IMR-90 (cell line): ENCODE results near the gene ZFYVE21. TPM values are rescaled to one million over a fixed set of nuclear protein-coding genes. Genes with fewer than 3 reads are reported as not detected.
A peak's percentile ranks its signal among the peaks of the same experiment; 100 is the strongest.

Experiments used
- ATAC-seq: fragments of 200-7000 bp; cut with Tn5 transposase; 2 replicates; pipeline ENCODE4 v1.9.1; 2020; ENCODE audit warnings: low read depth, mild to moderate bottlenecking, moderate library complexity
- BruUV-seq: library from RNA; stranded (reverse); fragments of 400-500 nt; replicated peaks from 2 replicates; lab custom pipeline; 2021; lab: Mats Ljungman, UMichigan
- CTCF ChIA-PET: fragments of 300-600 bp; formaldehyde crosslinking; extraction: SDS; loops from one replicate; lab custom pipeline; 2021; ENCODE audit warnings: antibody characterized with exemption; lab: Yijun Ruan, JAX
- POLR2A ChIA-PET: fragments of 300-600 bp; sonication (Branson Sonifier 250); formaldehyde crosslinking; loops from one replicate; lab custom pipeline; 2022; ENCODE audit warnings: antibody characterized with exemption; ENCODE audit not compliant: unreplicated experiment; lab: Charles Lee
- DNase-seq: peaks from one replicate; pipeline ENCODE4 v3.0.0; 2013
- H2AFZ ChIP-seq: replicated peaks from 2 replicates; pipeline ENCODE3; 2013; ENCODE audit warnings: low read length, mild to moderate bottlenecking; ENCODE audit not compliant: poor library complexity
- H2AK5ac ChIP-seq: 2 replicates; pipeline ENCODE4 v1.6.1; 2013; ENCODE audit warnings: low read depth, low read length, inconsistent platforms
- H2AK9ac ChIP-seq: replicated peaks from 2 replicates; pipeline ENCODE3; 2013; ENCODE audit warnings: mild to moderate bottlenecking, low read depth, low read length, moderate library complexity; ENCODE audit not compliant: poor library complexity
- H2BK120ac ChIP-seq: 2 replicates; pipeline ENCODE4 v1.6.1; 2013; ENCODE audit warnings: low read depth, low read length, inconsistent platforms
- H2BK15ac ChIP-seq: 3 replicates; pipeline ENCODE4 v1.6.1; 2013; ENCODE audit warnings: low read depth, low read length, inconsistent platforms
- H2BK20ac ChIP-seq: 2 replicates; pipeline ENCODE4 v1.6.1; 2013; ENCODE audit warnings: low read depth, mild to moderate bottlenecking, inconsistent platforms, low read length, moderate library complexity
- H2BK5ac ChIP-seq: 2 replicates; pipeline ENCODE4 v1.6.1; 2013; ENCODE audit warnings: mild to moderate bottlenecking, low read depth, low read length, inconsistent platforms; ENCODE audit not compliant: poor library complexity, severe bottlenecking
- H3K14ac ChIP-seq: replicated peaks from 2 replicates; pipeline ENCODE4 v1.6.1; 2013; ENCODE audit warnings: low read depth, low read length, inconsistent platforms
- H3K18ac ChIP-seq: 2 replicates; pipeline ENCODE4 v1.6.1; 2013; ENCODE audit warnings: low read depth, low read length, control low read depth
- H3K23ac ChIP-seq: 2 replicates; pipeline ENCODE4 v1.6.1; 2013; ENCODE audit warnings: low read depth, low read length, inconsistent platforms
- H3K27ac ChIP-seq: 2 replicates; pipeline ENCODE4 v1.5.1; 2013; ENCODE audit warnings: mild to moderate bottlenecking, control low read depth, low read length; ENCODE audit not compliant: insufficient read depth
- H3K27me3 ChIP-seq: 2 replicates; pipeline ENCODE4 v1.6.1; 2013; ENCODE audit warnings: low read length; ENCODE audit not compliant: control insufficient read depth, insufficient read depth
- H3K36me3 ChIP-seq: 2 replicates; pipeline ENCODE4 v1.6.1; 2013; ENCODE audit warnings: low read length, mixed read lengths; ENCODE audit not compliant: control insufficient read depth, insufficient read depth
- H3K4ac ChIP-seq: 2 replicates; pipeline ENCODE4 v1.6.1; 2013; ENCODE audit warnings: low read depth, low read length, inconsistent platforms
- H3K4me1 ChIP-seq: 2 replicates; pipeline ENCODE4 v1.6.1; 2013; ENCODE audit warnings: low read length, mixed read lengths; ENCODE audit not compliant: control insufficient read depth, insufficient read depth
- H3K4me2 ChIP-seq: 2 replicates; pipeline ENCODE4 v1.6.1; 2013; ENCODE audit warnings: low read depth, mild to moderate bottlenecking, control low read depth, low read length, moderate library complexity
- H3K4me3 ChIP-seq: 2 replicates; pipeline ENCODE4 v1.5.1; 2013; ENCODE audit warnings: low read depth, mild to moderate bottlenecking, control low read depth, low read length, moderate library complexity; ENCODE audit not compliant: insufficient read depth
- H3K56ac ChIP-seq: 2 replicates; pipeline ENCODE4 v1.6.1; 2013; ENCODE audit warnings: low read length, inconsistent platforms; ENCODE audit not compliant: insufficient read depth; ENCODE audit errors: extremely low read depth
- H3K79me1 ChIP-seq, 2 experiments: 2 replicates each; pipeline ENCODE4 v1.6.1; 2013; ENCODE audit warnings: low read length in 2 of 2, inconsistent platforms in 1 of 2, low read depth in 1 of 2
- H3K9ac ChIP-seq: 2 replicates; pipeline ENCODE4 v1.6.1; 2013; ENCODE audit warnings: low read depth, low read length, control low read depth
- H3K9me1 ChIP-seq: 2 replicates; pipeline ENCODE4 v1.6.1; 2013; ENCODE audit warnings: low read length, inconsistent platforms; ENCODE audit not compliant: insufficient read depth
- H3K9me3 ChIP-seq: 2 replicates; pipeline ENCODE4 v1.6.1; 2013; ENCODE audit warnings: low read length; ENCODE audit not compliant: control insufficient read depth, insufficient read depth
- H4K20me1 ChIP-seq: 2 replicates; pipeline ENCODE4 v1.6.1; 2013; ENCODE audit warnings: low read length, inconsistent platforms; ENCODE audit not compliant: insufficient read depth
- H4K5ac ChIP-seq: 2 replicates; pipeline ENCODE4 v1.6.1; 2013; ENCODE audit warnings: mild to moderate bottlenecking, low read depth, low read length, control low read depth
- H4K8ac ChIP-seq, 2 experiments: 2 replicates each; pipeline ENCODE4 v1.6.1; 2013; ENCODE audit warnings: low read depth in 2 of 2, low read length in 2 of 2, control low read depth in 1 of 2, inconsistent platforms in 1 of 2
- H4K91ac ChIP-seq: 2 replicates; pipeline ENCODE4 v1.6.1; 2013; ENCODE audit warnings: low read depth, low read length, inconsistent platforms; ENCODE audit not compliant: insufficient read depth
- BHLHE40 ChIP-seq: fragments of 150-350 bp; IDR thresholded peaks from 2 replicates; pipeline ENCODE4 v1.6.1; 2016; ENCODE audit warnings: mild to moderate bottlenecking, low read depth, low read length
- CHD1 ChIP-seq: IDR thresholded peaks from 2 replicates; pipeline ENCODE4 v1.6.1; 2012; ENCODE audit warnings: low read depth, low read length, improper control_type of control experiment
- ELK1 ChIP-seq: fragments of 150-350 bp; IDR thresholded peaks from 2 replicates; pipeline ENCODE4 v1.6.1; 2016; ENCODE audit warnings: low read depth, mild to moderate bottlenecking, low read length, moderate library complexity, borderline replicate concordance
- MAFK ChIP-seq: IDR thresholded peaks from 2 replicates; pipeline ENCODE4 v1.6.1; 2012; ENCODE audit warnings: low read depth, low read length, improper control_type of control experiment
- MAZ ChIP-seq: IDR thresholded peaks from 2 replicates; pipeline ENCODE4 v1.6.1; 2012; ENCODE audit warnings: low read depth, mild to moderate bottlenecking, low read length, improper control_type of control experiment, moderate library complexity, borderline replicate concordance
- NFE2L2 ChIP-seq: fragments of 150-350 bp; IDR thresholded peaks from 2 replicates; pipeline ENCODE4 v1.6.1; 2016; ENCODE audit warnings: low read depth, mild to moderate bottlenecking, low read length
- RFX5 ChIP-seq: IDR thresholded peaks from 2 replicates; pipeline ENCODE4 v1.8.0; 2012; ENCODE audit warnings: low read depth, mild to moderate bottlenecking, low read length, moderate library complexity
- SMC3 ChIP-seq: fragments of 150-350 bp; IDR thresholded peaks from 2 replicates; pipeline ENCODE4 v1.6.1; 2016; ENCODE audit warnings: low read depth, mild to moderate bottlenecking, antibody characterized with exemption, low read length, moderate library complexity
- USF2 ChIP-seq: fragments of 150-350 bp; IDR thresholded peaks from 2 replicates; pipeline ENCODE4 v1.6.1; 2017; ENCODE audit warnings: mild to moderate bottlenecking, antibody characterized with exemption, low read length, low read depth
- WGBS, 2 experiments: methylation state at CpG; one replicate each; pipeline versions ENCODE4 v1.1.5 to v1.1.7; 2013; ENCODE audit warnings: missing lambda C conversion rate in 2 of 2; ENCODE audit not compliant: insufficient read length in 1 of 2; ENCODE audit errors: extremely low coverage in 2 of 2; 5-methylcytosine and 5-hydroxymethylcytosine counted together
- dilution Hi-C: fragments of 300-500 bp; cut with HindIII; formaldehyde crosslinking; loops from one replicate; pipeline ENCODE4 v1.14.3; 2018; ENCODE audit warnings: low sequenced_read_pairs; ENCODE audit not compliant: unreplicated experiment
- in situ Hi-C: fragments of 300-500 bp; cut with MboI; formaldehyde crosslinking; loops from 3 replicates; pipeline ENCODE4 v1.14.3; 2019; ENCODE audit warnings: low sequenced_read_pairs, inconsistent platforms, mixed read lengths
- intact Hi-C: fragments of 100-400 bp; cut with micrococcal nuclease; formaldehyde crosslinking; loops from 2 replicates; pipeline ENCODE4 v1.10.0; 2022
- polyA plus RNA-seq, 3 experiments: library from polyadenylated mRNA; depleted of rRNA; stranded (reverse); fragments of >200 nt; gene quantifications; 2 replicates each; pipeline ENCODE4 v1.2.3, GENCODE V29; 2012; ENCODE audit warnings: low replicate concordance in 1 of 3
- total RNA-seq: library from RNA; depleted of rRNA; stranded (reverse); fragments of >200 nt; gene quantifications from 2 replicates; pipeline ENCODE4 v1.2.3, GENCODE V29; 2012
- TF ChIP-seq, protein P1 (sequence below): conservative IDR thresholded peaks from 2 replicates; pipeline ENCODE4 v1.5.1; 2012; ENCODE audit warnings: mild to moderate bottlenecking, low read depth, low read length, improper control_type of control experiment

ZFYVE21 gene
- total and polyA plus RNA-seq, 2 of the 4 experiments (the other 2 are of a cell fraction) = 41.2 to 89.2 TPM

GRCh38 chr14:103699901-103700752, 15.5 kb upstream of the ZFYVE21 start:
- in situ Hi-C loops = no loop called here
- no peak overlapping the region for H2AK5ac ChIP-seq
- dilution Hi-C loops = no loop called here
- 85% methylated on average over 12 of the region's 25 CpGs; no CpG with 5 or more reads in 1 of the 2 experiments for WGBS, 2 experiments
- no peak overlapping the region for H3K14ac ChIP-seq
- no peak overlapping the region for H3K56ac ChIP-seq
- TF ChIP-seq, protein P1, sequence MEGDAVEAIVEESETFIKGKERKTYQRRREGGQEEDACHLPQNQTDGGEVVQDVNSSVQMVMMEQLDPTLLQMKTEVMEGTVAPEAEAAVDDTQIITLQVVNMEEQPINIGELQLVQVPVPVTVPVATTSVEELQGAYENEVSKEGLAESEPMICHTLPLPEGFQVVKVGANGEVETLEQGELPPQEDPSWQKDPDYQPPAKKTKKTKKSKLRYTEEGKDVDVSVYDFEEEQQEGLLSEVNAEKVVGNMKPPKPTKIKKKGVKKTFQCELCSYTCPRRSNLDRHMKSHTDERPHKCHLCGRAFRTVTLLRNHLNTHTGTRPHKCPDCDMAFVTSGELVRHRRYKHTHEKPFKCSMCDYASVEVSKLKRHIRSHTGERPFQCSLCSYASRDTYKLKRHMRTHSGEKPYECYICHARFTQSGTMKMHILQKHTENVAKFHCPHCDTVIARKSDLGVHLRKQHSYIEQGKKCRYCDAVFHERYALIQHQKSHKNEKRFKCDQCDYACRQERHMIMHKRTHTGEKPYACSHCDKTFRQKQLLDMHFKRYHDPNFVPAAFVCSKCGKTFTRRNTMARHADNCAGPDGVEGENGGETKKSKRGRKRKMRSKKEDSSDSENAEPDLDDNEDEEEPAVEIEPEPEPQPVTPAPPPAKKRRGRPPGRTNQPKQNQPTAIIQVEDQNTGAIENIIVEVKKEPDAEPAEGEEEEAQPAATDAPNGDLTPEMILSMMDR = no peak
- TF ChIP-seq SMC3 (no peak), CHD1 (no peak), ELK1 (no peak), BHLHE40 (no peak), USF2 (no peak), NFE2L2 (no peak), RFX5 (no peak), MAZ (no peak), MAFK (no peak)
- no peak overlapping the region for H4K5ac ChIP-seq
- no peak overlapping the region for H2BK120ac ChIP-seq
- peaks cover 56% of the 10 kb centered on the region for H3K36me3 ChIP-seq
- no peak overlapping the region for H2BK5ac ChIP-seq
- no TSS peak for BruUV-seq
- CTCF ChIA-PET = no interaction called here
- H3K4me3 ChIP-seq = no peak overlapping the region
- POLR2A ChIA-PET = no interaction called here
- peak overlapping the region; percentile 56 for H2AFZ ChIP-seq
- no peak overlapping the region for H3K4me2 ChIP-seq
- no peak overlapping the region for H4K91ac ChIP-seq
- 0 out of 4 replicates have a peak overlapping the region, but pooled peaks of 1 of the 2 experiments have one; percentile 7 for H4K8ac ChIP-seq
- peak overlapping the region; percentile 18 for H2AK9ac ChIP-seq
- no peaks in the 10 kb centered on the region for H3K9me3 ChIP-seq
- no peak overlapping the region for H3K9ac ChIP-seq
- no peak overlapping the region for H3K4ac ChIP-seq
- H2BK15ac ChIP-seq = no peak overlapping the region
- intact Hi-C loops = no loop called here
- H3K9me1 ChIP-seq = peaks cover 3% of the 10 kb centered on the region; the same call in 1 of the 2 replicates
- no peak for DNase-seq
- H3K27me3 ChIP-seq = no peaks in the 10 kb centered on the region
- peaks cover 27 to 82% of the 10 kb centered on the region in 2 experiments; a peak in 3 of 4 replicates for H3K79me1 ChIP-seq
- H3K4me1 ChIP-seq = peaks cover 15% of the 10 kb centered on the region
- H3K27ac ChIP-seq = no peak overlapping the region
- H3K18ac ChIP-seq = no peak overlapping the region
- H4K20me1 ChIP-seq = peaks cover 57% of the 10 kb centered on the region
- no peak overlapping the region for H3K23ac ChIP-seq
- H2BK20ac ChIP-seq = no peak overlapping the region
- no peak for ATAC-seq
